Activated CD4-positive, alpha-beta T cell treated with anti-CD3 and anti-CD28 coated beads, Interleukin-10, Interleukin-2, amounts not matched to agents 100 ng/mL and 50 ng/mL, durations not matched to agents 16 hours and 8 hours (primary cell): Measurements from ENCODE around the gene GNA14.
"Not testable (repeated sequence)": the region's sequence is repeated elsewhere in the genome, so short reads cannot be mapped to it uniquely, and the experiment has no call there.

Source experiments
- DNase-seq: peaks from one replicate; pipeline ENCODE4 v3.0.0-alpha.2; 2020

The GNA14 gene

GRCh38 chr9:77486463-77486862 lies 161.7 kb downstream of the GNA14 start:
- peak; percentile 53 for DNase-seq

GRCh38 chr9:77475641-77476473 lies 172.3 kb downstream of the GNA14 start:
- DNase-seq: peak; percentile 93

- DNase-seq: no peak
Measured at GRCh38 chr9:77474936-77475335, 173.2 kb downstream of the GNA14 start.

- DNase-seq: no peak
Measured at GRCh38 chr9:77472646-77473045, 175.5 kb downstream of the GNA14 start.

GRCh38 chr9:77471572-77471971 lies 176.6 kb downstream of the GNA14 start:
- DNase-seq: no peak

GRCh38 chr9:77469515-77470231 lies 178.4 kb downstream of the GNA14 start:
- DNase-seq: no peak

GRCh38 chr9:77464661-77465060 lies 183.5 kb downstream of the GNA14 start:
- no peak for DNase-seq

GRCh38 chr9:77463151-77463550 lies 185.0 kb downstream of the GNA14 start:
- DNase-seq: no peak

GRCh38 chr9:77462066-77462465 lies 186.1 kb downstream of the GNA14 start:
- no peak for DNase-seq

- no peak for DNase-seq
Measured at GRCh38 chr9:77460938-77461337, 187.2 kb downstream of the GNA14 start.

GRCh38 chr9:77457916-77458592 lies 190.1 kb downstream of the GNA14 start:
- peak; percentile 84 for DNase-seq

- peak; percentile 91 for DNase-seq
Measured at GRCh38 chr9:77456829-77457437, 191.2 kb downstream of the GNA14 start.

GRCh38 chr9:77455312-77455927 lies 192.7 kb downstream of the GNA14 start:
- peak; percentile 60 for DNase-seq

- no peak for DNase-seq
Measured at GRCh38 chr9:77454663-77455062, 193.5 kb downstream of the GNA14 start.

- DNase-seq: no peak
Measured at GRCh38 chr9:77453825-77454647, 194.1 kb downstream of the GNA14 start.

GRCh38 chr9:77451507-77451906 lies 196.6 kb downstream of the GNA14 start:
- DNase-seq: no peak

GRCh38 chr9:77450085-77450475 lies 198.0 kb downstream of the GNA14 start:
- no peak for DNase-seq

GRCh38 chr9:77449240-77450084 lies 198.7 kb downstream of the GNA14 start:
- DNase-seq: no peak

- no peak for DNase-seq
Measured at GRCh38 chr9:77447646-77448045, 200.5 kb downstream of the GNA14 start.

- DNase-seq: no peak
Measured at GRCh38 chr9:77442436-77442835, 205.7 kb downstream of the GNA14 start.

- not testable (repeated sequence) for DNase-seq
Measured at GRCh38 chr9:77441124-77441523, 207.0 kb downstream of the GNA14 start.
